ENCODE data around the gene TAOK1. TPM values are rescaled to one million over a fixed set of nuclear protein-coding genes. Genes with fewer than 3 reads are reported as not detected.

Gene TAOK1
- total RNA-seq (2016; rRNA removed; fragmentation: Illumina TruSeq; extraction: Trizol) (23.0 and 36.2 TPM in 2 replicates), polyA plus RNA-seq (2011; rRNA removed) (10.3 and 14.1 TPM in 2 replicates), polyA minus RNA-seq (2011; rRNA and poly(A)+ RNA removed; ENCODE audit: low replicate concordance) (18.5 and 31.2 TPM in 2 replicates), Bru-seq, nascent RNA (percentile 75 among the genes with signal in this experiment), BruChase-seq, experiment 1, labeled RNA remaining after a 6-hour chase (percentile 88 among the genes with signal in this experiment), BruChase-seq, experiment 2, labeled RNA remaining after a 2-hour chase (percentile 88 among the genes with signal in this experiment)
- 7.0 and 9.1 TPM in 2 replicates for total RNA-seq (2016; cell fraction: cytosol; rRNA removed; fragmentation: Illumina TruSeq; extraction: Trizol; ENCODE audit: low read depth)
- total RNA-seq (2016; cell fraction: insoluble cytoplasmic fraction; rRNA removed; fragmentation: Illumina TruSeq; extraction: Trizol) = 23.9 and 35.6 TPM in 2 replicates
- 9.0 and 11.2 TPM in 2 replicates for total RNA-seq (2016; cell fraction: membrane; rRNA removed; fragmentation: Illumina TruSeq; extraction: Trizol)
- total RNA-seq (2016; cell fraction: nucleus; rRNA removed; fragmentation: Illumina TruSeq; extraction: Trizol) = 29.2 and 33.5 TPM in 2 replicates
- 4.6 and 8.1 TPM in 2 replicates for polyA plus RNA-seq (2011; cell fraction: cytosol; rRNA removed)
- polyA plus RNA-seq (2011; cell fraction: nucleus; rRNA removed) = 8.2 and 11.5 TPM in 2 replicates
- 12.5 and 13.0 TPM in 2 replicates for polyA plus RNA-seq (2012)
- polyA plus RNA-seq (2016; cell fraction: cytosol; fragmentation: Illumina TruSeq; extraction: Trizol; ENCODE audit: low read depth) = 0.34 and 0.37 TPM in 2 replicates
- 15.4 and 16.5 TPM in 2 replicates for polyA plus RNA-seq (2016; cell fraction: insoluble cytoplasmic fraction; fragmentation: Illumina TruSeq; extraction: Trizol; ENCODE audit: low read depth)
- polyA plus RNA-seq (2016; cell fraction: membrane; fragmentation: Illumina TruSeq; extraction: Trizol; ENCODE audit: low read depth) = 1.4 and 1.8 TPM in 2 replicates
- polyA plus RNA-seq (2016; cell fraction: nucleus; fragmentation: Illumina TruSeq; extraction: Trizol; ENCODE audit: insufficient read depth, low read depth) = 17.1 and 17.4 TPM in 2 replicates
- polyA minus RNA-seq (2011; cell fraction: cytosol; rRNA and poly(A)+ RNA removed) = 29.5 and 45.7 TPM in 2 replicates
- 48.7 and 64.9 TPM in 2 replicates for polyA minus RNA-seq (2011; cell fraction: nucleus; rRNA and poly(A)+ RNA removed)
- long read RNA-seq, experiment 1, partial matches to known transcripts = 1 of 6 reads
- long read RNA-seq, experiment 1, other reads (novel, unspliced or antisense) = 5 of 6 reads
- long read RNA-seq, experiment 2, partial matches to known transcripts = 1 of 27 reads
- long read RNA-seq, experiment 2, other reads (novel, unspliced or antisense) = 26 of 27 reads

- peak; percentile 93 for ATAC-seq
- 2% methylated on average over 13 of the region's 87 CpGs for WGBS (ENCODE audit: low lambda C conversion rate)
- H4K20me1 ChIP-seq (ENCODE audit: insufficient read depth, low read length) = peaks cover 28% of the 10 kb centered on the region
- intact Hi-C loops (cut with micrococcal nuclease; ENCODE audit: unreplicated experiment) (no loop called here), in situ Hi-C loops (cut with HindIII; ENCODE audit: extremely low pct_ligation_motif_present, low pct_unique_long_range_greater_than_20kb) (no loop called here)
- H3K27ac ChIP-seq (ENCODE audit: extremely low read length, insufficient read depth, low read length) = peak within 1 kb of the TSS; percentile 93
- FAIRE-seq = peak; percentile 88
- no peaks in the 10 kb centered on the region for H3K9me3 ChIP-seq (ENCODE audit: low read length)
- peak within 1 kb of the TSS; percentile 88 for H3K4me2 ChIP-seq (ENCODE audit: low read depth, low read length)
- peaks cover 45% of the 10 kb centered on the region for H3K4me1 ChIP-seq (ENCODE audit: insufficient read depth, low read length)
- H2AFZ ChIP-seq (ENCODE audit: low read length) = peak within 1 kb of the TSS; percentile 67
- BruUV-seq (replicated peaks) = no TSS peak
- CTCF ChIA-PET (ENCODE audit: low intra/inter-chr PET ratio, low total read pairs) = no interaction called here
- POLR2A ChIA-PET = interaction anchor here (0.6 to 1.8 kb wide), 16 partner anchors 11 to 242 kb away, joined by 3 to 15 read pairs (median 4); partner anchors contain the start of genes ABHD15, ANKRD13B, NUFIP2 and TP53I13
- H3K36me3 ChIP-seq (replicated peaks in 1 of 2; ENCODE audit: control insufficient read depth in 1 of 2, insufficient read depth in 2 of 2, low read length in 2 of 2) = no peaks in the 10 kb centered on the region
- no peaks in the 10 kb centered on the region; a peak in 1 of 5 replicates for H3K27me3 ChIP-seq (ENCODE audit: control insufficient read depth in 1 of 2, insufficient read depth in 2 of 2, low read length in 2 of 2)
- DNase-seq (ENCODE audit: low spot score) = peak; percentile 95
- H3K4me3 ChIP-seq (replicated peaks in 1 of 3; ENCODE audit: insufficient read depth in 1 of 3, low read depth in 2 of 3, low read length in 3 of 3) = peak within 1 kb of the TSS; percentile 86 to 87 (median 86)
- H3K79me2 ChIP-seq (ENCODE audit: insufficient read depth, low read length) = peaks cover 43% of the 10 kb centered on the region
- H3K9ac ChIP-seq (ENCODE audit: insufficient read depth, low read depth, low read length) = peak within 1 kb of the TSS; percentile 98
- TF ChIP-seq IKZF1 (IDR thresholded peaks at IDR 0.05) (no peak), KDM1A (CRISPR knock-in tag; IDR thresholded peaks at IDR 0.05) (no peak), ZNF343 (CRISPR knock-in tag; IDR thresholded peaks at IDR 0.05) (no peak), ZBTB20 (CRISPR knock-in tag; IDR thresholded peaks at IDR 0.05; ENCODE audit: borderline replicate concordance, low read depth) (no peak; the same call in 1 of the 2 replicates), KLF6 (CRISPR knock-in tag; IDR thresholded peaks at IDR 0.05) (0 out of 2 replicates have a peak, but pooled peaks have one; percentile 62), TFAP4 (IDR thresholded peaks at IDR 0.05; ENCODE audit: borderline replicate concordance, low read depth) (peak; percentile 53; the same call in 1 of the 2 replicates), CERS6 (CRISPR knock-in tag; IDR thresholded peaks at IDR 0.05) (no peak), RBFOX2 (IDR thresholded peaks at IDR 0.05; ENCODE audit: low read depth, low read length) (peak; percentile 94), MAFK (conservative IDR thresholded peaks at IDR 0.05 in 1 of 2, IDR thresholded peaks at IDR 0.05 in 1 of 2; ENCODE audit: low read length in 2 of 2) (no peak), ZNF781 (CRISPR knock-in tag; IDR thresholded peaks at IDR 0.05; ENCODE audit: borderline replicate concordance, not compliant biosample characterization) (peak; percentile 46), ZNF607 (CRISPR knock-in tag; IDR thresholded peaks at IDR 0.05; ENCODE audit: borderline replicate concordance) (peak; percentile 74), KDM2A (CRISPR knock-in tag; IDR thresholded peaks at IDR 0.05; ENCODE audit: borderline replicate concordance, low read depth) (peak; percentile 86; the same call in 1 of the 2 replicates), PCBP1 (IDR thresholded peaks at IDR 0.05; ENCODE audit: borderline replicate concordance, low read depth, low read length) (0 out of 2 replicates have a peak, but pooled peaks have one; percentile 48), ZNF496 (CRISPR knock-in tag; IDR thresholded peaks at IDR 0.05; ENCODE audit: insufficient replicate concordance) (no peak), ZMAT3 (CRISPR knock-in tag; conservative IDR thresholded peaks at IDR 0.05) (peak; percentile 92; the same call in 1 of the 2 replicates), MYNN (CRISPR knock-in tag; IDR thresholded peaks at IDR 0.05; ENCODE audit: low read depth) (no peak), ZNF652 (CRISPR knock-in tag; IDR thresholded peaks at IDR 0.05; ENCODE audit: borderline replicate concordance, low read depth) (no peak)
Measured at GRCh38 chr17:29389982-29390850, at the start of gene TAOK1. TAOK1 (plus strand) TSS chr17:29390363; CDS start chr17:29451549, 61,186 bp downstream.

Data from HepG2 (cell line).